Measurements from ENCODE around the gene PMP22.

PMP22 gene

DNA sequence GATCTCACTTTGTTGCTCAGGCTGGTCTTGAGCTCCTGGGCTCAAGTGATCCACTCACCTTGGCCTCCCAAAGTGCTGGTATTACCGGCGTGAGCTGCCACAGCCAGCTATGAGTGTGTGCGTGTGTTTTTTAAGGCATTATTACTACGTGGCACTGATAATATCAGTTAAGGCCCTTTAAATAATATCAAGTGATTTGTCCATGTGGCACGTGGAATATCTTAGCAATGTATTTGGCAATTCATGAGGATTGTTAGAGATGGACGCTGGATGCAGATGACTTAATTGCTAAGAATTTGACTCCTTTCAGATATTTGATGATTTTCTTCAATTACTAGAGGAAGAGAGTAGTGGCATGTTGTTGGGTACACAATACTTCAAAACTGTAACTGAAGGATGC lies 25.5 kb upstream of the PMP22 start:
- no peak overlapping the region for H3K27ac ChIP-seq (ENCODE audit: low read depth, low read length, poor library complexity, severe bottlenecking)
- no peaks in the 10 kb centered on the region for H3K27me3 ChIP-seq (ENCODE audit: insufficient read depth, low read length)
- no peaks in the 10 kb centered on the region for H4K20me1 ChIP-seq (ENCODE audit: insufficient read depth, low read length)
- no peaks in the 10 kb centered on the region for H3K4me1 ChIP-seq (ENCODE audit: insufficient read depth, low read length, severe bottlenecking)
- no peaks in the 10 kb centered on the region for H3K79me2 ChIP-seq (ENCODE audit: insufficient read depth, low read length)
- no peaks in the 10 kb centered on the region for H3F3A ChIP-seq (ENCODE audit: insufficient read depth, low read length)
- TF ChIP-seq CTCF (IDR thresholded peaks at IDR 0.05; ENCODE audit: low read length): no peak
- no peak for TF ChIP-seq EZH2 (IDR thresholded peaks at IDR 0.05; ENCODE audit: borderline replicate concordance, low read length)
- no peak overlapping the region for H3K4me2 ChIP-seq (ENCODE audit: low read length)
- H3K9me3 ChIP-seq (ENCODE audit: low read length): no peaks in the 10 kb centered on the region
- H3K9me2 ChIP-seq (ENCODE audit: low read depth, low read length): no peaks in the 10 kb centered on the region
- no peak overlapping the region for H2AFZ ChIP-seq (ENCODE audit: low read length)
- no peaks in the 10 kb centered on the region for H3K36me3 ChIP-seq (ENCODE audit: insufficient read depth, low read length)
- H3K4me3 ChIP-seq (ENCODE audit: low read depth, low read length, poor library complexity, severe bottlenecking): no peak overlapping the region
- no peak overlapping the region for H3K9ac ChIP-seq (ENCODE audit: low read length)

GRCh38 chr17:15289285-15290183 lies 24.4 kb upstream of the PMP22 start:
- H3K4me1 ChIP-seq (ENCODE audit: insufficient read depth, low read length, severe bottlenecking): no peaks in the 10 kb centered on the region
- no peak for TF ChIP-seq EZH2 (IDR thresholded peaks at IDR 0.05; ENCODE audit: borderline replicate concordance, low read length)
- no peaks in the 10 kb centered on the region for H3K27me3 ChIP-seq (ENCODE audit: insufficient read depth, low read length)
- no peak overlapping the region for H3K27ac ChIP-seq (ENCODE audit: low read depth, low read length, poor library complexity, severe bottlenecking)
- H3K9me2 ChIP-seq (ENCODE audit: low read depth, low read length): no peaks in the 10 kb centered on the region
- no peaks in the 10 kb centered on the region for H3K79me2 ChIP-seq (ENCODE audit: insufficient read depth, low read length)
- no peak overlapping the region for H3K4me2 ChIP-seq (ENCODE audit: low read length)
- H2AFZ ChIP-seq (ENCODE audit: low read length): no peak overlapping the region
- H3K9ac ChIP-seq (ENCODE audit: low read length): no peak overlapping the region
- no peaks in the 10 kb centered on the region for H3F3A ChIP-seq (ENCODE audit: insufficient read depth, low read length)
- H4K20me1 ChIP-seq (ENCODE audit: insufficient read depth, low read length): no peaks in the 10 kb centered on the region
- no peak overlapping the region for H3K4me3 ChIP-seq (ENCODE audit: low read depth, low read length, poor library complexity, severe bottlenecking)
- H3K36me3 ChIP-seq (ENCODE audit: insufficient read depth, low read length): no peaks in the 10 kb centered on the region
- no peaks in the 10 kb centered on the region for H3K9me3 ChIP-seq (ENCODE audit: low read length)

DNA sequence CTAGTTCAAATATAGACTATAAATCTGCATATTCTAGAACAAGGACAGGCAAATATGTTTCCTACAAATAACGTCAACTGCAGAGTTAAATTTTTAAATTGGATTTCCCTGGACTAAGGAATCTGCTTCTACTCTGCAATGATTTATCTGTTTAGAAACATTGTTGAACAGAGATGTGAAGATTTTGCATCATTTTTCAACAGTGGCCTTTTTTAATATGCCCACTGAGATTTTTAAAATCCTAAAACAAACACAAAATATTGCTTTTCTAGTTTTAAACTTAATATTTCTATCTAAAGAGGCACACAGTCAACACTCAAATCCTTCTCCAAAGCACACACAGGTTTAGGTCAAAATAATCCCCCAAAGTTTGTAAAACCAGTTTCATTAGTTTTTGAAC lies 23.7 kb upstream of the PMP22 start:
- no peaks in the 10 kb centered on the region for H3K36me3 ChIP-seq (ENCODE audit: insufficient read depth, low read length)
- H3K4me2 ChIP-seq (ENCODE audit: low read length): no peak overlapping the region
- no peaks in the 10 kb centered on the region for H4K20me1 ChIP-seq (ENCODE audit: insufficient read depth, low read length)
- no peaks in the 10 kb centered on the region for H3K4me1 ChIP-seq (ENCODE audit: insufficient read depth, low read length, severe bottlenecking)
- H3K9ac ChIP-seq (ENCODE audit: low read length): no peak overlapping the region
- no peaks in the 10 kb centered on the region for H3F3A ChIP-seq (ENCODE audit: insufficient read depth, low read length)
- H3K9me3 ChIP-seq (ENCODE audit: low read length): no peaks in the 10 kb centered on the region
- H3K27me3 ChIP-seq (ENCODE audit: insufficient read depth, low read length): no peaks in the 10 kb centered on the region
- TF ChIP-seq EZH2 (IDR thresholded peaks at IDR 0.05; ENCODE audit: borderline replicate concordance, low read length) (no peak), CTCF (IDR thresholded peaks at IDR 0.05; ENCODE audit: low read length) (no peak)
- H3K4me3 ChIP-seq (ENCODE audit: low read depth, low read length, poor library complexity, severe bottlenecking): no peak overlapping the region
- H3K79me2 ChIP-seq (ENCODE audit: insufficient read depth, low read length): no peaks in the 10 kb centered on the region
- H3K27ac ChIP-seq (ENCODE audit: low read depth, low read length, poor library complexity, severe bottlenecking): no peak overlapping the region
- no peaks in the 10 kb centered on the region for H3K9me2 ChIP-seq (ENCODE audit: low read depth, low read length)
- H2AFZ ChIP-seq (ENCODE audit: low read length): no peak overlapping the region

Measured in OCI-LY1 (cell line).